NAMALWA (cell line): ENCODE results near the gene ARHGEF26.

ENCODE experiments used
- DNase-seq: peaks from one replicate; pipeline ENCODE4 v3.0.0-alpha.2; 2015; ENCODE audit warnings: low spot score

The ARHGEF26 gene

GRCh38 chr3:154197751-154198150 lies 76.6 kb downstream of the ARHGEF26 start:
- DNase-seq = no peak

DNA sequence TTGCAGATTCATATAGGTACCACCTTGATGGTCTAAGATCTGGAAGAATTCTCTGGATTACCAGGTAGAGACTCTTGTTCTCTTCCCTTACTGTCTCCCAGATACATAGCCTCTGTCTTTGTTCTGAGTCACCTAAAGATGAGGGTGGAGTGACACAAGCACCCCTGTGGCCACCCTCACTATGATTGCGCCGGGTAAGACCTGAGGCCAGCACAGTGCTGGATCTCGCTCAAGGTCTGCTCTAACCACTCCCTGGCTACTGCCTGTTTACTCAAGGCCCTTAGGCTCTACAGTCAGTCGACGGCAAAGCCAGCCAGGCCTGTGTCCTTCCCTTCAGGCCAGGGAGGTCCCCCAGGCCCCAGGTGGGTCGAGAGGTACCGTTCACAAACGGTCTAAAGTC lies 88.3 kb downstream of the ARHGEF26 start:
- no peak for DNase-seq

DNA sequence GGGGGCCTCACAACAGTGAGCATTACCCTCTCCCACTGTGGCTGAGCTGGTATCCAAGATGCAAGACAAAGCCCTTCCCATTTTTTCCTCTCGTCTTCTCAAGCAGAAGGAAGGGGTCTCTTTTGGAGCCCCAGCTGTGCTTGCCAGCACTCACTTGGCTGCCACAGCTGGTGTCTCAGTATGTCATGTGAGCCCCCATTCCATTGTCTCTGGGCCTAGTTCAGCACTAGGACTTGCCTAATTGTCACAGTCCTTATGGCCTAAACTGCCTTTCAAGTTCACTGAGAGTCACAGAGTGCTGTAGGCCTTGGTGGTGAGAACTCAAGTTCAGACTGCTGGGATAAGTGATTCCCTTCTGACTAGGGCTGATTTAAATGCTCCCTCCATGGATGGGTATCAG lies 89.8 kb downstream of the ARHGEF26 start:
- no peak for DNase-seq

DNA sequence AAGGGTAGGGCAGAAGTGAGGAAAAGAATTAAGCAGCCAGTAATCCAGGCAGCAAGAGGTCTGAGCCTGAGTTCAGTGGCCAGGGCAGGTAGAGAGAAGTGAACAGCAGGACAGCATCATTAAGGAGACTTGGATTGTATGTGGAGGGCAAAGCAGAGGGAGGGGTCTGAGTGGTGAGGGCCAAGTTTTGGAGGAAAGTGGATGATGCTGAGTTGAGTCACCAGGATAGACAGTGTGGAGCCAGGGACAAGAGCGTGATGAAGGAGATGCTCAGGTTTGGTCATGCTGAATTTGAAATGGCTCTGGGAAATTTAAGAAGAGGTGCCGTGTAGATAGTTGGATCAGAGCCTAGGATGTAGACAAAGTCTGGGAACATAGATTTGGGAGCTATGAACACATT lies 93.1 kb downstream of the ARHGEF26 start:
- DNase-seq = no peak

- no peak for DNase-seq
These were observed 96.5 kb downstream of the ARHGEF26 start for GRCh38 chr3:154217671-154218070.

- DNase-seq = no peak
These were observed 97.5 kb downstream of the ARHGEF26 start for GRCh38 chr3:154218728-154219127.

- DNase-seq = no peak
These were observed 99.3 kb downstream of the ARHGEF26 start for GRCh38 chr3:154220462-154220861.

DNA sequence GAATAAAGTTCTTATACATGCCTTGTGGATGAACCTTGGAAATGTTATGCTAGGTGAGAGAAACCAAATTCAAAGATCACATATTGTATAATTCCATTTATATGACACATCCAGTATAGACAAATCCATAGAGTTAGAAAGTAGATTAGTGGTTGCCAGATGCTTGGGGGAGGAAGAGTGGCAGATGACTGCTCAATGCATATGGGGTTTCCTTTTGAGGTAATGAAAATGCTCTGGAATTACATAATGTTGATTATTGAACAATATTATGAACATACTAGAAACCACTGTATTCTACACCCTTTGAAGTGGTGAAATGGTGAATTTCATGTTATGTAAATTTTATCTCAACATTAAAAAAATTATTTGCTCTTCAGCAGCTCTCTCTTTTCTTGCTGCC lies 102.3 kb downstream of the ARHGEF26 start:
- no peak for DNase-seq

- no peak for DNase-seq
These were observed 103.2 kb downstream of the ARHGEF26 start for GRCh38 chr3:154224366-154224765.

DNA sequence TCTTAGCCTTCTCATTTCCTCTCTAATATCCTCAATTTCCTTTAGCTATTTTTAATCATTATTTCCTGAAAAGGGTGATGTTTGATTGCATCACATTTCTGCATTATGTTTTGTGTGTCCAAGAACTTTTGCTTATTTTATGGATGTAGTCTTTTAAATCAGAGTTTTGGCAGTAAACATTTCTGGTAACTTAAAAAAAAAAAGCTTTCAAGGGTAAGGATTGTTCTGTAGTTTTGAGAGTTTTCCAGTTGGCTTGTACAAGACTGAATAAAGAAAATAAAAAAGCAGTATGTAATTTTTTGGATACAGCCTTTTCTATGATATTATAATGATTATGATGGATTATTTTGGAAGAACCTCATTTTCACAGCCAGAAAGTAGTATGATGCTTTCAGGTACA lies 103.7 kb downstream of the ARHGEF26 start:
- no peak for DNase-seq

DNA sequence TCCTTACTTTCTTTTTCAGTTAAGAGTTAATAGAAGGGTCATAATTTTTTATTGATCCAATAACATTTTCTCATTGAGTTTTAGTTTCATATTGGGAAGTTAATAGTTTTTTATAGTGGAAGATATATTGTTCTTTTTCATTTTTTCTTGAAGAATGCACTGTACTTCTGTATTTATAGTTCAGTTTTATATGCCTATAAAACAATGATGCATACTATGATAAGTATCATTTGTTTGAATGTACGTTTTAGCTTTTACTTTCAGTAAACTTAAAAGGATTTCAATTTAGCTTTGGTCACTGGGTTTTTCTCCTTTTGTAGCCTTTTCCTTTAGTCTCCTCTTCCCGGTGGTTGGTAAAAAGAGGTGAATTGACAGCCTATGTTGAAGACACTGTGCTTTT lies 104.3 kb downstream of the ARHGEF26 start:
- DNase-seq = no peak

DNA sequence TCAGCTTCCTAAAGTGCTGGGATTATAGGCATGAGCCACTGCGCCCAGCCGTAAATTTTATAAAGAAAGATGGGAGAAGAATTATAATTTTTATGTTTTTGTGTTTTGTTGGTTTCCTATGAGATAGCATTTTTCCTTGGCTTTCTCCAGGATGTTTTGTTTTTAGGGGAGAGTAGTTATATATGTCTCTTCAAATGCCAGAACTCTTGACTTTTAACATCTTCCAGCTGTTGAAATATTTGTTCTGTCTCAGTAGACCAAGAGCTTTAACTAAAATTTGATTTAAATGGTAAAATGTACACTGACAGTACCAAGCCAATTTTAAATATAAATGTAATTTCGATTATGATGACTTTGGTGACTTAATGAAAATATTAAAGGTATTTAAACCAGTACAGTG lies 106.3 kb downstream of the ARHGEF26 start:
- no peak for DNase-seq

GRCh38 chr3:154228561-154229216 lies 107.5 kb downstream of the ARHGEF26 start:
- no peak for DNase-seq

- DNase-seq = no peak
These were observed 108.0 kb downstream of the ARHGEF26 start for GRCh38 chr3:154229217-154229590.

DNA sequence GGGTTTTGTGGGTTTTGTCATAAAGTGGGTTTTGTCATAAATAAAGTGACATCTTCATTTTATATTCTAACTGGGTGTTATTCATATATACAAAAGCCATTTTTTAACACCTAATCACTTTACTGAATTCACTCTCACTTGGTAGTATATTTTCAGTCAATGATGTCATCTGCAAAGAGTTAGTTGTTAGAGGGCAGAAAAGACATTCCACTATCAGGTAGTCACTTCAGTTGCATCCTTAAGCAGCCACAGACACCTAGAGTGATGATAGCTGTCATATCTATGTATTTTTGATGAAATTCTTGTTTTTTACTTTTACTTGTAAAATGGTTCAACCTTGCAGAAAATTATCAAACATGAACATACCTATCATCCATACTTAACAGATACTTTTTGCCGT lies 114.1 kb downstream of the ARHGEF26 start:
- no peak for DNase-seq

GRCh38 chr3:154236331-154236730 lies 115.1 kb downstream of the ARHGEF26 start:
- no peak for DNase-seq

DNA sequence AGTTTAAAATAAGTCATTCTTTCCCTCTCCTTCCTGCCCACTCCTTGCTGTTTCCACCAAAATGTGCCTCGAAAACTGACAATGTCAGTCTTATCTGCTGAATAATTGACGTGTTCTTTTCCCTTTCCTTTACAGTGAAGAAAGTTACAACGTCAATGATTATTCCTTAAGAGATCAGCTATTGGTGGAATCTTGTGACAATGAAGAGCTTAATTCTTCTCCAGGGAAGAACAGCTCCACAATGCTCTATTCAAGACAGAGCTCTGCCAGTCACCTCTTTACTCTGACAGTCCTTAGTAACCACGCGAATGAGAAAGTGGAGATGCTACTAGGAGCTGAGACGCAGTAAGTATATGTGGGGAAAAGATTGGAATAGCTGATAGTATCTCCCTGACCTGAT lies 119.0 kb downstream of the ARHGEF26 start:
- DNase-seq = no peak

DNA sequence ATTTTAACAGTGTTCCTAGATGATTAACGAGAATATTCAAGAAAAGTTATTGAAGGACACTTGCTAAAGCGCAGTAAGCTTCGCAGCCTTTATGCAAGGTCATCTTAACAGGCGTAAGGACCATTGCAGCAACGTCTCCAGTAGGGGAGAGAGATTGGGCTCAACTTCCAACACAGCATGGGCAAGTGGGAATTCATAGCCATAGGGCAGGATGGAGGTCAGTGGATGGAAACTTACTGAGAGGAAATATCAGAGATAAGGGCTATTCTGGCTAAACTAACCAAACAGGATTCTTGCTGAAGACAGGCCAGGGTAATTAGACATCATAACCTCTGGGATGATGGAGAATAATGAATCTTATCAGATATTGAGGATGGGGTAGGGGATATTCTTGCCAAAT lies 120.3 kb downstream of the ARHGEF26 start:
- no peak for DNase-seq

DNA sequence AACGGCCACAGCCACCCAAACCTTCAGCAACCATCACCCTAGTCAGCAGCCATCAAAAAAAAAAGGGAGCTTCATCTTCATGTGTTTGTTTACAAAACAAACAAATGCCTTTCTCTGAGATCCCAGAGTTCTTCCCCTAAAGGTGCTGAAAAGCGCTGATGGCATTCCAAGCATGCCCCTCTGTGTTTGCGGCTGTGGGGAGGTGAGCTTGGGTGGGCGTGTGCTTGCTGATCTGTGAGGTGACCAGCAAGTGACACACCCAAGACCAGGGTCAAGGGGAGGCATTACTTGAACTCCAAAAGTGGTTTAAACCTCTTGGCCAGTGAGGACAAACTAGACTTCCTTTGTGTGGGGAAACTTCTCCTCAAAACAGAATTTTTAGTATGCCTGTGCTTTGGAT lies 121.6 kb downstream of the ARHGEF26 start:
- no peak for DNase-seq

GRCh38 chr3:154243353-154243752 lies 122.2 kb downstream of the ARHGEF26 start:
- DNase-seq = no peak

GRCh38 chr3:154244644-154245043 lies 123.5 kb downstream of the ARHGEF26 start:
- DNase-seq = no peak

GRCh38 chr3:154247806-154248415 lies 126.7 kb downstream of the ARHGEF26 start:
- no peak for DNase-seq

- DNase-seq = no peak
These were observed 129.1 kb downstream of the ARHGEF26 start for GRCh38 chr3:154250291-154250690.

GRCh38 chr3:154251610-154252009 lies 130.4 kb downstream of the ARHGEF26 start:
- no peak for DNase-seq
